ENCODE results near the gene TLNRD1.

Gene TLNRD1

DNA sequence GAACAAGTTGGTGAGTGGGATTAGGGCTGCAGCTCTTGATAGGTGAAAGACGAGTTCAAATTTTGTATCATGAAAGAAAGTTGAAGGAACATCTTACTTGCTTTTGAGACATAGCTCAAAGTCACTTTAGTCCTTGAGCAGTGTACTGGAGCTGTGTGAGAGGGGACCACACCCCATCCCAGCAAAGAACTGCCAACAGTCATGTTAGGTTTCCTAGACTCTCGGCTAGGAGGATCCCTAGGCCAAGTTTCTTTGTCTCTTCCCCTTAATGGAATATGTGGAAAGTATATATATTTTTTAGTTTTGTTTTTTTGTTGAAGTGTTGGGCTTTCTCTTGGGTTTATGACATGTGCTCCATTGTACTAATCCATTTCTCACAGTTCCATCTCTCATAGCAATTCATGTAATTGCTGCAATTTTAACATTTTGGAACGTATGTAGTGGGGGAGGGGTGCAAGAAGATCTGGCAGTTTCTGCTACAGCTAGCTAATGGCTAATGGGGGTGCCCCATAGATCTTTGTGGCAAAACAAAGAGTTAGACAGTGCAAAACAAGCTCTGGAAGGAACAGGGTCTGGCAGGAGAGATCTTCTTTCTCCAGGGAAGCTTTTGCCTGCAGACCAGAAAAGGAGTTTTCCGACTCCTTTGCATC, 25.1 kb downstream of the TLNRD1 start:
- in situ Hi-C loops (cut with HindIII; ENCODE audit: low sequenced_read_pairs), result no loop called here

DNA sequence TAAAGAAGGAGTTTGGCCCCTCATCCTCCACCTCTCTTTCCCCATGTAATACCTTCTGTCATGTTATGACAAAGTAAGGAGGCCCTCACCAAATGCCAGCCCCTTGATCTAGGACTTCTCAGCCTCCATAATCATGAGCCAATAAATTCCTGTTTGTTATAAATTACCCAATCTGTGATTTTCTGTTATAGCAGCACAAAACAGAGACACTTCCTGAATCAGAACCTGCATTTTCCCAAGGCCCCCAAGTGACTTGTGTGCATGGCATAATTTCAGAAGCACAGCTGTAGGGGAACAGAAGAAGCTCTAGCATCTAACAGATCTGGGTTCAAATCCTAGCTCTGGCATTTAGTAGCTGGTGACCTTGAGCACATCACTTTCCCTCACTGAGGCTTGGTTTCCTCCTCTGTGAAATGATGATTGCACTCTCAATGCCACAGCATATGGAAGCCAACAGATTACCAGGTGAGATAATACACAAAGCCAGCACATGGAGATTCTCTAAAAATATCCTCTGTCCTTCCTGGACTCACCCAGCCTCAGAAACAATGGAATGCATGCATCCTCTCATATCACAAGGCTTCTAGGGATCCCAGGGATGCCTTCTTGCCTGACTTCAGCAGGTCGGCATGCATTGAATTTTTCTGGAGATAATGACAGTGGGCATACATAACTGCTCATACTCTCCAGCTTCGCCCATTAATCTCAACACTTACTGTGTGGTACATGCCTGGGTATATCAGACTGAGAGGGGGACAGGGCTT, 26.3 kb downstream of the TLNRD1 start:
- in situ Hi-C loops (cut with HindIII; ENCODE audit: low sequenced_read_pairs), result no loop called here

DNA sequence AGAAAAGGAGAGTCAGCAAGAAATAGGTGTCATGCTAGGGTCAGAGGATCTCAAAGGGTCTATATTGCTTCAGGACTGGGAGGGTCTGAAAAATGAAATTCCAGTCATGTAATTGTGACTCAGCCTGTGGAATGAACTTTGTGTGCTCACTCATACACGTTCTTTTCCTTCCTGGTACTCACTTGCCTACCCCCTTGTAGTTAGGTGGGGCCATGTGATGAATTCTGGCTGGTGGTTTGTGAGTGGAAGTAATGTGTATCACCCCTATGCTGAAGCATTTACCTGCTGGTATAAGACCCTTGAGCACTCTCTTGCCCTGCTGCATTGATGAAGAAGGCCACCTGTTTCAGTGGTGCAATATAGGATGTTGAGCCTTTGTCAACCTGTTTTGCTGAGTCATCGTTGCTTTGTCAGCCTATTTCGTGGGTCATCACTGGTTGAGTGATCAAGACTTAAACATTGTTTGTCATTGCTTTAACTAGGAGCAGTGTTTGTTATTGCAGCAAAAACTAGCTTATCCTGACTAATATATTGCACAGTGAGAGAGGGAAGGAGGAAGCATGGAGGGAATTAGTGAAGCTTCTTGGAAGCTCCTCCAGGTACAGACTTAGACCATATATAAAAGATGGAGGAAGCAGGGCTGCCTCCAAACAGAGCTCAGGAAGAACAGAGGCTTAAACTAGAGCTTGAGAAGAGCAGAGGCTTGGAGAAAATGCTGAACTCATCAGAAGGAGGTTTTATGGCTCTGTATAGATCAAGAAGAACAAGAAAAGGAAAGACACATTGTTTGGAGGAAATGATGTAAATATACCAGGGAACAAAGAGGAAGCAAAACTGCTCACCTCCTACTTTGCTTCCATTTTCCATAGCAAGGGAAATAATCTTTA, 28.9 kb downstream of the TLNRD1 start:
- in situ Hi-C loops (cut with HindIII; ENCODE audit: low sequenced_read_pairs), result no loop called here

DNA sequence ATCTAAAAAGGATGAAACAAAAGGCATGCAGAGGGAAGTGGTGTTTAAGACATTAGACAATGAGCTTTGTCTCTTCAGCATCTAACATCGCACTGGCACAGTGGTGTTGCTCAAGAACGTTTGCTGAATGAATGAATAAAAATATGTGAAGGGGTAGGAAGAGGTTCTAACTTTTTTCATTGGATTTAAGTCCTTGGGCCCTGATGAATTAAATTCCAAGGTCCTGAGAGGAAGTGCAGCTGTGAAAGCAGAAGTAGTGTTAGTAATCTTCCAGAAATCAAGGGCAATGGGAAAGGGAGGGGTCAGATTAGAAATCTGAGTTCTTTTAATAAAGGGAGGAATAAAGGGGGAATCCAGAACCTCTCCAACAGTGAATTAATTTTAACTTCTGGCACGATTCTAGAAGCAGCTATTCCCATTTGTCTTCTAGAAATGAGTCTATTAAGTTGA, 29.6 kb downstream of the TLNRD1 start:
- in situ Hi-C loops (cut with HindIII; ENCODE audit: low sequenced_read_pairs), result no loop called here

DNA sequence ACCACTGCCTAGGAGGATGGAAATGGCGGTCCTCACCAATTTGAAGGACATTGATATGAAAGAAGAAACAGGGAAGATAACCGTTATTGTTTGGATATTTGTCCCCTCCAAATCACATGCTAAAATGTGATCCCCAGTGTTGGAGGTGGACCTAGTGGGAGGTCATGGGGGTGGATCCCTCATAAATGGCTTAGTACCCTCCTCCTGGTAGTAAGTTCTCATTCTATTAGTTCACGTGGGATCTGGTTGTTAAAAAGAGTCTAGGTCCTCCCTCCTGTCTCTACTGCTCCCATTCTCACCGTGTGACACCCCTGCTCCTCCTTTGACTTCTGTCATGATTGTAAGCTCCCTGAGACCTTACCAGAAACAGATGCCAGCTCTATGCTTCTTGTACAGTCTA, 30.5 kb downstream of the TLNRD1 start:
- in situ Hi-C loops (cut with HindIII; ENCODE audit: low sequenced_read_pairs), result no loop called here

DNA sequence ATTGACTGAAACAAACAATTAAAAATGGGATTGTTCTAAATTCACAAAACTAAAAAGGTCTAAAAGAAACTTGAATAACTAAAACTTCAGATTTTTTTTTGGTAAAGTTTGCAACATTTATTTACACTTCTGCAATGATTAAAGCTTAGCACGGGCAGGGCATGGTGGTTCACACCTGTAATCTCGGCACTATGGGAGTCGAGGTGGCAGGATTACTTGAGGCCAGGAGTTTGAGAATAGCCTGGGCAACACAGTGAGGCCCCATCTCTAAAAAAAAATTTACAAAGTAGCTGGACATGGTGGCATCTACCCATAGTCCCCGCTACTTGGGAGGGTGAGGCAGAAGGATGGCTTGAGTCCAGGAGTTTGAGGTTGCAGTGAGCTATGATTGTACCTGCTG, 31.6 kb downstream of the TLNRD1 start:
- in situ Hi-C loops (cut with HindIII; ENCODE audit: low sequenced_read_pairs), result no loop called here

DNA sequence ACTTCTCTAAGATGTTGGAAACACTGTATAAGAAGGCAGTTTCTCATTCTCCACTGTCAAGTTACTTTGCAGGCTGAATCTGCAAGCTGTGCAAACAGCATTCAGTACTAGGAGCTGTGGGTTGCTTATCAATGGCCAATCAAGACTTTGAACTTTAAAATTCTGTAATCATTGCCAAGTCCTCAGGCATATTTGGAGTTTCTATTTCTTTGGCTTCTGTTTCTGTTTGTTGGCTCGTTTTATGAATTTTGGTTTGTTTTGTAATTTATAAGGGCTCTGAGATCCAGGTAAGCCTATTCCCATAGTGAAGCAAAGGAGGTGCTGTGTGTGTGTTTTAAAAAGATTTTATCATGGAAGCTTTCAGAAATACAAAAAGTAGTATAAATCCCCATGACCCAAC, 32.1 kb downstream of the TLNRD1 start:
- in situ Hi-C loops (cut with HindIII; ENCODE audit: low sequenced_read_pairs), result no loop called here

DNA sequence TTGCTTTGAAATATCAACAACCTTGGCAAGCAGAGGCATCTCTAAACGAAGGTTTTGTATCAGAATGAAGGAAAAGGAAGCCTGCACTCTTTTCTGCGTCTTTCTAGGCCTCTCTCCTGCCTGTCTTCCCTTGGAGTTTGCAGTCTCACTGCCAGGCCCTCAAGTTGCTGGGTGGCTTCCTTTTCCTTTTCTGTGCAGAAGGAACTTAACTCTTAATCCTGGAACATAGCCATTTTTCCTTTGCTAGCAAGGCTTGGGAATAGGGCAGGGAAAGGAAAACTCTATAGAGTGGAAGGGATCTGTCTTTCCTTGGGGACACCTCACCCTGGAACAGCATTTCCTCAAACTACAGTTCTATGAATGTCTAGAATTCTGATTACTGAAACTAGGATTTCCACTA, 32.8 kb downstream of the TLNRD1 start:
- in situ Hi-C loops (cut with HindIII; ENCODE audit: low sequenced_read_pairs), result no loop called here

DNA sequence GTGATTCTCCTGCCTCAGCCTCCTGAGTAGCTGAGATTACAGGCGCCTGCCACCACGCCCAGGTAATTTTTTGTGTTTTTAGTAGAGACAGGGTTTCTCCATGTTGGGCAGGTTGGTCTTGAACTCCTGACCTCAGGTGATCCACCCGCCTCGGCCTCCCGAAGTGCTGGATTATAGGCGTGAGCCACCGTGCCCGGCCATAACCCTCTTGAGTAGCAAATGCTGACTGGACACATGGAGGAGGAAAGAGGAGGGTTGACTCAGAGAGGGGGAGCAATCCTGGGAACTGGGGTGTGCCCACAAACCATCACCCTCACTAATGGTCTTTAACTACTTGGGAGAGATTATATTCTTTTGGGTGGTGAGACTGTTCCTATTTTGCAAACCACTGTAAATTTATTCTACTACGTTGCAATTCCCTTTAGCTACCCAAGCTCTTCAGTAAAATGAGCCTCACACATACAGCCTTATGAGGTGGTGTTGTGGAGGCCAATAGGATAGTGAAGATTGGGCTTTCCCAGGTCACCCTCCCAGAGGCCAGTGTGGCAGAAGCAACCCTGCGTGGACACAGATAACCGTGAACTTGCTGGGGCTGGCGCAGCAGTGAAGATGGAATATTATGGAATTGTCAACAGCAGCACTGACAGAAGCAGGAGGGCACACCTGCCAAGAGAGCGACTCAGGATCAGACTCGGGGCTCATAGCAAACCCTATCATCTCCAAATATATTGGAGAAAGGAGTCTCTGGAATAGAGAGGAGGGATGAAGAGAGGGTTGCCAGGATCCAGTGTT, 37.4 kb downstream of the TLNRD1 start:
- in situ Hi-C loops (cut with HindIII; ENCODE audit: low sequenced_read_pairs), result no loop called here

DNA sequence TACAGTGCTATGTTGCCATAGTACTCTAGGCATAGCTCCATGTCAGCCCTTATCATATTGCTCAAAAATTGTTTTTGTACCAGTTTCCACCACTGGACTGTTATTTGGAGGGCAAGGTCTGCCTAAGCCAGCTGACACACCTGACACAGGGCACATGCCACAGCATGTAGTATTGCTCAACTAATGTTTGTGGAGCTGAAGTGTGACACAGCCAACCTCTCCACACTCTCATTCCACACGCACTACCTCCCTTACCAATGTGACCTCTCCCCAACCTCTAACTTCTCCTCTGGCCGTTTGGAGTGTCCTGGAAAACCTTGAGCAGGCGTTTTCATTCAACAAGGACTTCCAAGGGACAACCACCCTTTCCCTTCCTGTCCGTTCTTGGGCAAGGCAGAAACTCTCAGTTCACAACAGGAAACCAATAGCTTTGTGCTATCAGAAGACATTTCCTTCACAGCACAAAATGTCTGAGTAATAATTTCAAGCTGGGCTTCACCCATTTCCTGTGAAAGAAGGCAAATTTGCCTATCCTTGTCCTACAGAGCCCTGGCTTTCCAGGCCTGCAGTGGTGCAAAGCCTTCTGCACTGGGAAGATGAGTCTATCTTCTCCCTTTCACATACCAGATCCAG, 38.4 kb downstream of the TLNRD1 start:
- in situ Hi-C loops (cut with HindIII; ENCODE audit: low sequenced_read_pairs), result no loop called here

DNA sequence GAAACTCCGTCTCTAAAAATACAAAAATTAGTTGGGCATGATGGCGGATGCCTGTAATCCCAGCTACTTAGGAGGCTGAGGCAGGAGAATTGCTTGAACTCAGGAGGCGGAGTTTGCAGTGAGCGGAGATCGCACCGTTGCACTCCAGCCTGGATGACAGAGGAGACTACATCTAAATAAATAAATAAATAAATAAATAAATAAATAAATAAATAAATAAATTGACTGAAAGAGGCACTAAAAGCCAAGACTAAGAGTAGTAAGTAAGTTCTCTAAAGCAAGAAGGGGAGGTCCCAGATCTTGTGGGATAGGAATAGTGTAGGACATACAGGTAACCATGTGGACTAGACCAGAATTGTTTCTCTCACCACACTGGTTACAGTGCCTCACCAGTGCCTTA, 40.0 kb downstream of the TLNRD1 start:
- in situ Hi-C loops (cut with HindIII; ENCODE audit: low sequenced_read_pairs), result loop anchor here (10.0 kb wide), 1 partner anchor 194 kb away; no protein-coding TSS in a partner anchor

DNA sequence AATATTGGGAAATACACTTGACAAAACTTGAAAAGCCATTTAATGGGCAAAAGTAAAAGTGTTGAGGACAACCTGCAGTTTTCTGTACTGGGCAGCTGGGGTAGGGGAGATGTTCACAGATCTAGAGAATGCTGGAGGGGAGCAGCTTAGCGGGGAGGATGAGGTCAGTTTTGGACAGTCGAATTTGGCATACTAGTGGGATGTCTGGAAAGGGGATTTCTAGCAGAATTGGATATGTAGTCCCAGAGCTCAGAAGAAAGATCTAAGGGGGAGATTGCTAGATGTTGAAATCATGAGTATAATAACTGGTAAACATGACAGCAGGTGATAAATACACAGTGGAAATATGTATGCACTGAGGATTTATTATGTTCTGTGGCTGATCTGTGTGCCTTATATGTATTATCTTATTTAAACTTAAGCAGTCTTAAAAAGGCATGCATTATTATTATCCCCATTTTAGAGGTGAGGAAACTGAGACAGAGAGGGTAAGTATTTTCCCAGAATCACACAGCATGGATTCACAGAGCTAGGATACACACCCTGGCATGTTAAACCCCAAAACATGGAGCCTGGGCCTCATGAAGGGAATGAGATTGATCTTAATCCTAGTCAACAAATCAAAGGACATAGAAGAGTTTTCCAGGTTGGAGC, 42.7 kb downstream of the TLNRD1 start:
- in situ Hi-C loops (cut with HindIII; ENCODE audit: low sequenced_read_pairs), result loop anchor here (10.0 kb wide), 1 partner anchor 191 kb away; no protein-coding TSS in a partner anchor

DNA sequence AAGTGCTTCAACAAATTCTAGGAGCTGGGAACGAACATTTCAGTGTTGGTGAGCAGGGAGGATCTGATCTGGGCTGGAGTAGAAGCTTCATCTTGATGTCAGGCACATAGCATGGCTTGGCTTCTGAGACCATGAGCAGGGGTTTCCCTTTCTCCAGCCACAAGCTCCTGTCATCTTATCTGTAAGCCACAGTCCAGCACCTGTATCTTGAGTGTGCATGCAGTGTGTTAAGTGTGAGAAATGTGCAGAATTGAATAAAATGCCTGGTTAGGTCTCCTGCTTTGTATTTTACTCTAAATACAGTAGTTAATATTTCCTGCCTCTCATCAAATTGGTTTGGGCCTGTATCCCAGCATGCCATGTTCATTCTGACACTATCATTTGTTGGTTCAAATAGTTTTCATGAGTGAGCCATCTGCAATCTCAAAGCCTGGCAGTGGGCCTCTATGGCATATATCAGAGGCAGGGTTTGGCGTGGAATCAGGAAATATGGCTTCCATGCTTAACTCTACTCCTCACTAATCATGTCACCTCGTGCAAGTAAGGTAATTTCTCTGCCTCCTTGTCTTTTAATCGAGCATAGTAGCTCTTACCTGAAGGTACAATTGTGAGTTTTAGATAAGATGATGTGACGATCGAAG, 43.3 kb downstream of the TLNRD1 start:
- in situ Hi-C loops (cut with HindIII; ENCODE audit: low sequenced_read_pairs), result loop anchor here (10.0 kb wide), 1 partner anchor 191 kb away; no protein-coding TSS in a partner anchor

DNA sequence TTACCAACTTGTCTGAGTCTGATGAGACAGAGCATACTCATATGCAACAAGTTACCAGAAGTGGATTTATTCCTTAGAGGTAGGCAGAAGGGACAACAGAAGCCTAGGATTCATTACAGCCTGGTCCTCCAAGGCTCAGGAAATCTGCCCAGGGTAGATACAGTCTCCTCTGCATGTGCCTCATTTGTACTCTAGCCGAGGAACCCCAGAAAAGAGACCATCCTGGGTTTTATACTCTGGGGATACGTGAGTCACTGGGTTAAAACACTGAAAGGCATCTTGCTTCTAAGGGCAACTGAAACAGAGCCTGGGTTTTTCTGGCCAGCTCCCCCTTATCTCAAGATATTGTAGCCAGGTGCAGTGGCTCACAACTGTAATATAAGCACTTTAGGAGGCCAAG, 45.6 kb downstream of the TLNRD1 start:
- in situ Hi-C loops (cut with HindIII; ENCODE audit: low sequenced_read_pairs), result loop anchor here (10.0 kb wide), 1 partner anchor 189 kb away; no protein-coding TSS in a partner anchor

DNA sequence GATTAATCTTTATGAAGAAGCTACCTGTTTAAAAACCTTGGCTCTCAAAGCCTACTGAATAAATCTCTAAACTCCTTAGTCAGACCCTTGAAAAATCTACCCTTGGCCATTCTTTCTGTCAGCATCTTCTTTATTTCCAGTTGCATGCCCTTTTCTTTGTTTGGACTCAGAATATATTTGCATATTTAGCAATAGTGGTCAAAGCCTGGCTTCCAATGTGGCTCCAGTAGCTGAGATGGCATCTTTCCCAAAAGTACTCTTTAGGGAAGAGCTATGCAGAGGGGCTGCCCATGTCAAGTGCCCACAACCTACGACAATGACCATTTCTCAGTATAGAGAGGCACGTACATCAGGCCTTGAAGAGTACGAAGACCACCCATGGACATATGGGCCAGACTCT, 47.2 kb downstream of the TLNRD1 start:
- in situ Hi-C loops (cut with HindIII; ENCODE audit: low sequenced_read_pairs), result loop anchor here (10.0 kb wide), 1 partner anchor 187 kb away; no protein-coding TSS in a partner anchor

DNA sequence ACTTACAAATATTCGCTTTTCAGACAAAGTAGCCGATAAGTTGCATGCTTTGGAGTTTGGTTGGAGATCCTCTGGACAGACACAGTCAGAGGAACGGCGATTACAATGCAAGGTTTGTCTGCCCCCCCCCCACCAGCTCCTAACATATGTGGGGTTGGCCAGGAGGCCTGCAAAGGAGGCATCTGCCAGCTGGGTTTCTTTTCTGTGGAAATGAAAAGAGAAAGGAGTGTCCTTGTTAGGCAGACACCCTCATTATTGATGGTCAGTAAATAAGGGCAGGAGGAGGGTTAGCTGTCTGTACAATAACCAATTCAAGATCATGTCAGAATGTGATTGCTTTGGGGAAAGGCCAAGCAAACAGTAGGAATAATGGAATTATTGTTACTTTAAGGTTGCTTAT, 49.1 kb downstream of the TLNRD1 start:
- in situ Hi-C loops (cut with HindIII; ENCODE audit: low sequenced_read_pairs), result loop anchor here (10.0 kb wide), 1 partner anchor 185 kb away; no protein-coding TSS in a partner anchor

DNA sequence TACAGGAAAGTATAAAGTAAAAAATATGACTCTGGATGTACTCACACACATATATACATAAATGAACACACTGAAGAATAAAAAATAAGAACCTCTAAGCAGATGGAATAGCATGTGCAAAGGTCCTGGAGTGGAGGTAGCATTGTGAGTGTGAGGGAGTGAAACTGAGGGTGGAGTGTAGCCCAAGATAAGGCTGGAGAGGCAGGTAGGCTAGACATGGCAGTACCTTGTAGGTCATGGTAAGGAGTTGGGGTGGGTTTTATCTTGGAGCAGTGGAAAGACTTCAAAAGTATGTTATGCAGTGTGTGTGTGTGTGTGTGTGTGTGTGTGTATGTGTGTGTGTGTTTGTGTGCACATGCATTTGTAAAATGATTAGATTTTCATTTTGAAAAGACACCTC, 49.5 kb downstream of the TLNRD1 start:
- in situ Hi-C loops (cut with HindIII; ENCODE audit: low sequenced_read_pairs), result no loop called here

DNA sequence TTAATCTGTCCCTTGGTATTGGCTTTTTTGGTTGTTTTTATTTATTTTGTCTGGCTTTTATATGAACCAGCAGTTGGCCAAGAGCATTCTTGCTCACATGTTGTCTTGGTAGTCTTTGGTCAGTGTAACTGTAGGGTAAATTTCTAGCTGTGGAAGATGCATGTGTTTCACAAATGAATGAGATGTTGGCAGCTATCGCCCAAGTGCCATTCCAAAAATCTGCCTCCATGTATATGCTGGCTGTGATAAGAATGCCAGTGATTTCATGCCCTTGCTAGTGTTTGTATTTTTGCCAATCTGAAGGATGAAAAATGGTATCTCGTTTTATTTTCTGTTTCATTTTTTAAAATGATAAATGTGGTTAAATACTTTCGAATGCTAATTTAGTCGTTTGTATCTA, 50.1 kb downstream of the TLNRD1 start:
- in situ Hi-C loops (cut with HindIII; ENCODE audit: low sequenced_read_pairs), result no loop called here

DNA sequence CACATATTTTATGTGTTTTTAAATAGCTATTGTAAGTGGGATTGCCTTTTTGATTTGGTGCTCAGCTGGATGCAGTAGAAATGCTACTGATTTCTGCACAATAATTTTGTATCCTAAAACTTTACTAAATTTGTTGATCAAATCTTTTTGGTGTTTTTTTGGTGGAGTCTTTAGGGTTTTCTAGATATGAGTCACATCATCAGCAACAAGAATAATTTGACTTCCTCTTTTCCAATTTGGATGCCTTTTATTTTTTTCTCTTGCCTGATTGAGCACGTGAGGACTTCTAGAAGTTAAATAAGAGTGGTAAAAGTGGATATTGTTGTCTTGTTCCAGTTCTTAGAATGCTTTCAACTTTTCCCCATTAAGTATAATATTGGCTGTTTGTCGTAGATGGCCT, 51.3 kb downstream of the TLNRD1 start:
- in situ Hi-C loops (cut with HindIII; ENCODE audit: low sequenced_read_pairs), result no loop called here
